Neuronal stem cell (in vitro differentiated cells): ENCODE results near the gene KIF7.

ENCODE experiments used
- DNase-seq: peaks from one replicate; pipeline ENCODE4 v3.0.0-alpha.2; 2013; ENCODE audit warnings: low spot score
- H2AFZ ChIP-seq: one replicate; pipeline ENCODE4 v1.6.1; 2013; ENCODE audit warnings: mild to moderate bottlenecking, low read length, inconsistent platforms
- H2AK5ac ChIP-seq: 2 replicates; pipeline ENCODE4 v1.6.1; 2013; ENCODE audit warnings: low read depth, mild to moderate bottlenecking, inconsistent platforms, low read length, moderate library complexity, mixed read lengths
- H2BK120ac ChIP-seq: 2 replicates; pipeline ENCODE4 v1.6.1; 2013; ENCODE audit warnings: low read depth, mild to moderate bottlenecking, inconsistent platforms, low read length, moderate library complexity, mixed read lengths
- H2BK12ac ChIP-seq: one replicate; pipeline ENCODE4 v1.6.1; 2013; ENCODE audit warnings: low read length, inconsistent platforms
- H2BK15ac ChIP-seq: 2 replicates; pipeline ENCODE4 v1.6.1; 2013; ENCODE audit warnings: mild to moderate bottlenecking, low read length, inconsistent platforms, mixed read lengths
- H2BK5ac ChIP-seq: one replicate; pipeline ENCODE4 v1.6.1; 2013; ENCODE audit warnings: inconsistent platforms, mild to moderate bottlenecking, low read length, moderate library complexity
- H3K14ac ChIP-seq: one replicate; pipeline ENCODE4 v1.6.1; 2013; ENCODE audit warnings: low read length, inconsistent platforms
- H3K18ac ChIP-seq: 2 replicates; pipeline ENCODE4 v1.6.1; 2013; ENCODE audit warnings: low read length, inconsistent platforms
- H3K23ac ChIP-seq: 2 replicates; pipeline ENCODE4 v1.6.1; 2013; ENCODE audit warnings: low read depth, mild to moderate bottlenecking, mixed read lengths, low read length, inconsistent platforms; ENCODE audit not compliant: poor library complexity
- H3K27ac ChIP-seq: replicated peaks from 3 replicates; pipeline ENCODE4 v1.5.1; 2013; ENCODE audit warnings: low read length, inconsistent platforms
- H3K27me3 ChIP-seq, 3 experiments: 2 replicates each; pipeline ENCODE4 v1.6.1; 2013; ENCODE audit warnings: low read length in 3 of 3, mild to moderate bottlenecking in 2 of 3, inconsistent platforms in 1 of 3, low read depth in 1 of 3, mixed read lengths in 1 of 3, moderate library complexity in 1 of 3; ENCODE audit not compliant: control insufficient read depth in 3 of 3, insufficient read depth in 3 of 3
- H3K36me3 ChIP-seq, 2 donors: replicated peaks in 1 of 2; 2 replicates each; pipeline ENCODE4 v1.6.1; 2013; ENCODE audit warnings: low read length in 2 of 2; ENCODE audit not compliant: control insufficient read depth in 2 of 2, insufficient read depth in 2 of 2
- H3K4ac ChIP-seq: 2 replicates; pipeline ENCODE4 v1.6.1; 2013; ENCODE audit warnings: inconsistent platforms, mild to moderate bottlenecking, low read length, moderate library complexity
- H3K4me1 ChIP-seq, 2 donors: 1 replicate in 1 of 2; 2 replicates in 1 of 2; pipeline ENCODE4 v1.6.1; 2013; ENCODE audit warnings: low read length in 2 of 2, low read depth in 1 of 2; ENCODE audit not compliant: control insufficient read depth in 2 of 2, insufficient read depth in 1 of 2
- H3K4me2 ChIP-seq: one replicate; pipeline ENCODE4 v1.6.1; 2013; ENCODE audit warnings: mild to moderate bottlenecking, low read length, inconsistent platforms; ENCODE audit not compliant: insufficient read depth, poor library complexity, severe bottlenecking
- H3K4me3 ChIP-seq, 2 donors: 2 replicates each; pipeline ENCODE4 v1.5.1; 2013; ENCODE audit warnings: low read length in 2 of 2, mild to moderate bottlenecking in 2 of 2, inconsistent platforms in 1 of 2, moderate library complexity in 1 of 2
- H3K79me1 ChIP-seq: one replicate; pipeline ENCODE4 v1.6.1; 2013; ENCODE audit warnings: low read depth, mild to moderate bottlenecking, inconsistent platforms, low read length, moderate library complexity
- H3K9ac ChIP-seq: one replicate; pipeline ENCODE4 v1.6.1; 2013; ENCODE audit warnings: mild to moderate bottlenecking, low read depth, low read length, inconsistent platforms; ENCODE audit not compliant: poor library complexity
- H3K9me3 ChIP-seq, 2 donors: replicated peaks in 1 of 2; 2 replicates each; pipeline versions ENCODE3 to v1.6.1; 2013; ENCODE audit warnings: low read length in 2 of 2, mild to moderate bottlenecking in 2 of 2, inconsistent platforms in 1 of 2, low read depth in 1 of 2, mixed read lengths in 1 of 2, moderate library complexity in 1 of 2; ENCODE audit not compliant: control insufficient read depth in 2 of 2, insufficient read depth in 1 of 2
- H4K8ac ChIP-seq: one replicate; pipeline ENCODE4 v1.6.1; 2013; ENCODE audit warnings: low read depth, mild to moderate bottlenecking, inconsistent platforms, low read length, moderate library complexity
- H4K91ac ChIP-seq: one replicate; pipeline ENCODE4 v1.6.1; 2013; ENCODE audit warnings: low read length, low read depth, mild to moderate bottlenecking, inconsistent platforms; ENCODE audit not compliant: poor library complexity
- WGBS, 2 donors: extraction: QIAGEN DNeasy Blood & Tissue Kit; methylation state at CpG; one replicate each; pipeline ENCODE4 v1.1.7; 2013; ENCODE audit warnings: missing lambda C conversion rate in 2 of 2, mixed read lengths in 1 of 2; ENCODE audit not compliant: insufficient read length in 2 of 2, insufficient replicate concordance in 1 of 2; ENCODE audit errors: extremely low coverage in 2 of 2; 5-methylcytosine and 5-hydroxymethylcytosine counted together

KIF7 gene

GRCh38 chr15:89652666-89653065 lies 2.6 kb downstream of the KIF7 start:
- H3K9ac ChIP-seq: peak overlapping the region; percentile 60
- no peak overlapping the region for H3K27ac ChIP-seq
- H2BK15ac ChIP-seq: no peak overlapping the region
- H2AFZ ChIP-seq: no peak overlapping the region
- no peak overlapping the region for H3K18ac ChIP-seq
- H2AK5ac ChIP-seq: no peak overlapping the region
- H2BK120ac ChIP-seq: no peak overlapping the region
- DNase-seq: no peak
- peaks cover 16 to 22% of the 10 kb centered on the region in 2 donors for H3K36me3 ChIP-seq
- H3K9me3 ChIP-seq: no peaks in the 10 kb centered on the region
- peak overlapping the region; percentile 71 for H3K14ac ChIP-seq
- no peak overlapping the region for H3K4ac ChIP-seq
- H4K91ac ChIP-seq: no peak overlapping the region
- H2BK12ac ChIP-seq: no peak overlapping the region
- WGBS, 2 donors: no CpG with 5 or more reads among the region's 16 CpGs
- H2BK5ac ChIP-seq: peak overlapping the region; percentile 75
- H3K4me1 ChIP-seq: peaks cover 2 to 5% of the 10 kb centered on the region in 2 donors
- H3K27me3 ChIP-seq: peaks cover 0 to 6% (median 0%) of the 10 kb centered on the region in 3 experiments
- H3K4me2 ChIP-seq: no peak overlapping the region
- peak overlapping the region; percentile 17 for H4K8ac ChIP-seq
- H3K79me1 ChIP-seq: peaks cover 18% of the 10 kb centered on the region
- no peak overlapping the region for H3K4me3 ChIP-seq
- H3K23ac ChIP-seq: no peak overlapping the region

- Histone ChIP-seq H3K14ac (no peak overlapping the region), H3K79me1 (peaks cover 18% of the 10 kb centered on the region), H2AK5ac (no peak overlapping the region), H2AFZ (no peak overlapping the region), H4K8ac (no peak overlapping the region), H3K23ac (no peak overlapping the region), H4K91ac (no peak overlapping the region), H2BK5ac (no peak overlapping the region), H2BK12ac (no peak overlapping the region), H3K4me1 (peaks cover 2 to 6% of the 10 kb centered on the region in 2 donors), H3K36me3 (peaks cover 16 to 23% of the 10 kb centered on the region in 2 donors), H3K27me3 (peaks cover 0 to 6% (median 0%) of the 10 kb centered on the region in 3 experiments), H3K9me3 (no peaks in the 10 kb centered on the region), H2BK15ac (no peak overlapping the region), H3K4me3 (peak overlapping the region in 1 of 2 donors; percentile 9), H2BK120ac (no peak overlapping the region), H3K18ac (no peak overlapping the region), H3K9ac (no peak overlapping the region), H3K4me2 (no peak overlapping the region), H3K27ac (no peak overlapping the region), H3K4ac (no peak overlapping the region)
- WGBS, 2 donors: no CpG with 5 or more reads among the region's 7 CpGs
- DNase-seq: no peak
Observed at GRCh38 chr15:89652131-89652530, 3.1 kb downstream of the KIF7 start.

- no peak overlapping the region for H2BK12ac ChIP-seq
Observed at GRCh38 chr15:89649716-89650115, 5.6 kb downstream of the KIF7 start.

GRCh38 chr15:89649013-89649625 lies 6.1 kb downstream of the KIF7 start:
- no peak overlapping the region for H3K27ac ChIP-seq
- H3K23ac ChIP-seq: peak overlapping the region; percentile 55
- no peak overlapping the region for H4K91ac ChIP-seq
- no peak overlapping the region for H2BK15ac ChIP-seq
- no peak overlapping the region for H3K18ac ChIP-seq
- WGBS, 2 donors: no CpG with 5 or more reads among the region's 37 CpGs
- H3K9me3 ChIP-seq: no peaks in the 10 kb centered on the region
- no peak overlapping the region for H3K9ac ChIP-seq
- no peak overlapping the region for H2AK5ac ChIP-seq
- no peak overlapping the region for H4K8ac ChIP-seq
- DNase-seq: no peak
- no peaks in the 10 kb centered on the region for H3K27me3 ChIP-seq
- H2BK12ac ChIP-seq: no peak overlapping the region
- H3K79me1 ChIP-seq: peaks cover 8% of the 10 kb centered on the region
- no peak overlapping the region for H2BK5ac ChIP-seq
- no peak overlapping the region for H3K4me2 ChIP-seq
- peaks cover 0 to 1% of the 10 kb centered on the region in 2 donors for H3K4me1 ChIP-seq
- H3K4ac ChIP-seq: no peak overlapping the region
- H3K4me3 ChIP-seq: peak overlapping the region in 1 of 2 donors; percentile 9
- no peak overlapping the region for H2AFZ ChIP-seq
- H2BK120ac ChIP-seq: no peak overlapping the region
- no peak overlapping the region for H3K14ac ChIP-seq
- peaks cover 22 to 37% of the 10 kb centered on the region in 2 donors for H3K36me3 ChIP-seq

More at GRCh38 chr15:89649716-89650115, 5.6 kb downstream of the KIF7 start:
- H3K23ac ChIP-seq: no peak overlapping the region
- no peak overlapping the region for H3K18ac ChIP-seq
- no peak overlapping the region for H4K91ac ChIP-seq
- H3K27ac ChIP-seq: no peak overlapping the region
- H3K36me3 ChIP-seq: peaks cover 22 to 35% of the 10 kb centered on the region in 2 donors
- H3K9me3 ChIP-seq: no peaks in the 10 kb centered on the region
- peaks cover 13% of the 10 kb centered on the region for H3K79me1 ChIP-seq
- no peak overlapping the region for H3K14ac ChIP-seq
- no CpG with 5 or more reads among the region's 15 CpGs for WGBS, 2 donors
- no peak overlapping the region for H2BK15ac ChIP-seq
- H3K4me3 ChIP-seq: no peak overlapping the region
- no peak for DNase-seq
- H3K4me1 ChIP-seq: peaks cover 2 to 5% of the 10 kb centered on the region in 2 donors
- no peak overlapping the region for H2BK5ac ChIP-seq
- no peak overlapping the region for H4K8ac ChIP-seq
- no peaks in the 10 kb centered on the region for H3K27me3 ChIP-seq
- no peak overlapping the region for H3K9ac ChIP-seq
- no peak overlapping the region for H2BK120ac ChIP-seq
- no peak overlapping the region for H3K4me2 ChIP-seq
- no peak overlapping the region for H2AK5ac ChIP-seq
- H2AFZ ChIP-seq: no peak overlapping the region
- no peak overlapping the region for H3K4ac ChIP-seq
